ENCODE data around the gene SLC25A42.

DNA sequence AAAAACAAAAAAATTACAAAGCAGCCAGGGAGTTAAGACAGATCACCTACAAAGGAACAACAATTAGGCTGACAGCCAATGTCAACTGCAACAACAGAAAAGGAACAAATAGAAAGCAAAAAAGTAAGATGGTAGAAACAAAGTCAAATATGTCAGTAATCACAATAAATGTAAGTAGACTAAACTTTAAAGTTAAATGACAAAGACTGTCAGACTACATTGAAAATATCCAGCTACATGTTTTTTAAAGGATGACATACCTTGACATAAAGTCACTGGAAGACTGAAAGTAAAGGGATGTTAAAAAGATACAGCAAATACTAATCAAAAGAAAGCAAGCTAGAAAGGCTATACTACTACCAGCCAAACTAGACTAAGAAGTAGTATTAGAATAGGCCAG is 59.6 kb downstream of the SLC25A42 start:
- TF ChIP-seq, protein P1, sequence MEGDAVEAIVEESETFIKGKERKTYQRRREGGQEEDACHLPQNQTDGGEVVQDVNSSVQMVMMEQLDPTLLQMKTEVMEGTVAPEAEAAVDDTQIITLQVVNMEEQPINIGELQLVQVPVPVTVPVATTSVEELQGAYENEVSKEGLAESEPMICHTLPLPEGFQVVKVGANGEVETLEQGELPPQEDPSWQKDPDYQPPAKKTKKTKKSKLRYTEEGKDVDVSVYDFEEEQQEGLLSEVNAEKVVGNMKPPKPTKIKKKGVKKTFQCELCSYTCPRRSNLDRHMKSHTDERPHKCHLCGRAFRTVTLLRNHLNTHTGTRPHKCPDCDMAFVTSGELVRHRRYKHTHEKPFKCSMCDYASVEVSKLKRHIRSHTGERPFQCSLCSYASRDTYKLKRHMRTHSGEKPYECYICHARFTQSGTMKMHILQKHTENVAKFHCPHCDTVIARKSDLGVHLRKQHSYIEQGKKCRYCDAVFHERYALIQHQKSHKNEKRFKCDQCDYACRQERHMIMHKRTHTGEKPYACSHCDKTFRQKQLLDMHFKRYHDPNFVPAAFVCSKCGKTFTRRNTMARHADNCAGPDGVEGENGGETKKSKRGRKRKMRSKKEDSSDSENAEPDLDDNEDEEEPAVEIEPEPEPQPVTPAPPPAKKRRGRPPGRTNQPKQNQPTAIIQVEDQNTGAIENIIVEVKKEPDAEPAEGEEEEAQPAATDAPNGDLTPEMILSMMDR (IDR thresholded peaks at IDR 0.05), result no peak
- no peak for TF ChIP-seq POLR2A (IDR thresholded peaks at IDR 0.05)
